ENCODE results near the gene PCCA.
"Not testable (repeated sequence)": the region's sequence is repeated elsewhere in the genome, so short reads cannot be mapped to it uniquely, and the experiment has no call there.

Gene PCCA

DNA sequence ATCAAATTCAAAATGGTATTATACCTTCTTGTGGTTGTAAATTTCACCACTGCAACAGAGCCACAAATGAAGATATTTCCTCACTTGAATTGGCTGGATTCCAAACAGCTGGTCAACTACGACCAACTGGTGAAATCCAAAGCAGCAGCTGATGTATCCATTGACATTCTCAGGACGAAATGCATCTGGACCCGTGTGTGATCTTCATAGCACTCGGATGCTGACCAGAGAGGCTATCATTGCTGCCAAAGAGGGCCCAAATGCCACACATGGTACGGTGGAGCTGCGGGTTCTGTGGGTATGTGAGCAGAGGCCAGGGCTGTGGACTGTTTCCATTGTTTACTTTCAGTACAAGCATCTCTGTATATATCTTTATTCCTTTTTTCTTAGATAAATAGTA lies 25.6 kb upstream of the PCCA start:
- no peak for DNase-seq (ENCODE audit: low read depth)
- no peak for TF ChIP-seq CTCF (IDR thresholded peaks at IDR 0.05; ENCODE audit: low read depth, low read length, missing control alignments)
- H3K4me3 ChIP-seq (ENCODE audit: low read depth, low read length) = no peak overlapping the region

DNA sequence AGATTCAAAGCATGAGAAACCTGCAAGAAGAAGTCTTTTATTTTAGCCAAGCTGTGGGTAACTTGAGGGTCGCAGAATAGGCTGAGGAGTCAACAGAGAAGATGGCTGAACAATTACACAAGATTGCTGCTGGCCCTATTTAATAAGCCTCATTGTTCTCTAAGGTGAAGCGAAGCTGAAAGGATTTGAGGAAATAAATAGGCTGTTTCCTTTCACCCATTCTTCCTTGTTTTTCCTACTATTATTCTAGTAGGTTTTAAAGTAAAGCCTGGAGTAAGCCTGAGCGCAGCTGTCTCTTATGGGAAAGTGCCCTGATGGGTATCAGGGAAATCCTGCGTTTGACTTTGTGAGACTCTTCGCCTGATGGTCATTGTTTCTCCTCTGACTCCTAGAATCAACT lies 25.0 kb upstream of the PCCA start:
- DNase-seq (ENCODE audit: low read depth) = no peak
- no peak overlapping the region for H3K4me3 ChIP-seq (ENCODE audit: low read depth, low read length)
- no peak for TF ChIP-seq CTCF (IDR thresholded peaks at IDR 0.05; ENCODE audit: low read depth, low read length, missing control alignments)

GRCh38 chr13:100068133-100068931 lies 20.6 kb upstream of the PCCA start:
- no peak for TF ChIP-seq CTCF (IDR thresholded peaks at IDR 0.05; ENCODE audit: low read depth, low read length, missing control alignments)
- H3K4me3 ChIP-seq (ENCODE audit: low read depth, low read length) = no peak overlapping the region
- no peak for DNase-seq (ENCODE audit: low read depth)

DNA sequence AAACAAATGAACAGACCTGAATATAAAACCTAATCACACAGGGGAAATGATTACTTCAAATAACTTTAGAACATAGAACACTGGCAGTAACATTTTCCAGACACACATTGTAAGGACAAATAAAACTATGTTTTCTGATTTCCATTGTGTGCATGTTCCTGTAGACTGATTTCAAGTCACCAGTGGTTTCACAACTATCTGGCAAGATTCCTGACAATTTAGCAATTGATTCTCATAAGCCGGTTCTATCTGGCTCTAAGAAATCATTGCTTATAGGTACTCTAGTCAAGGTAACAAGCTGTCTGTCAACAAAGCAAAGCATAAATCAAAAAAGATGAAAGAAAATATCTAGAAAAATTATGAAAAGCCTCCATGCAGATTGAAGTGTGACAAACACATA lies 19.6 kb upstream of the PCCA start:
- no peak for TF ChIP-seq CTCF (IDR thresholded peaks at IDR 0.05; ENCODE audit: low read depth, low read length, missing control alignments)
- DNase-seq (ENCODE audit: low read depth) = no peak
- no peak overlapping the region for H3K4me3 ChIP-seq (ENCODE audit: low read depth, low read length)

DNA sequence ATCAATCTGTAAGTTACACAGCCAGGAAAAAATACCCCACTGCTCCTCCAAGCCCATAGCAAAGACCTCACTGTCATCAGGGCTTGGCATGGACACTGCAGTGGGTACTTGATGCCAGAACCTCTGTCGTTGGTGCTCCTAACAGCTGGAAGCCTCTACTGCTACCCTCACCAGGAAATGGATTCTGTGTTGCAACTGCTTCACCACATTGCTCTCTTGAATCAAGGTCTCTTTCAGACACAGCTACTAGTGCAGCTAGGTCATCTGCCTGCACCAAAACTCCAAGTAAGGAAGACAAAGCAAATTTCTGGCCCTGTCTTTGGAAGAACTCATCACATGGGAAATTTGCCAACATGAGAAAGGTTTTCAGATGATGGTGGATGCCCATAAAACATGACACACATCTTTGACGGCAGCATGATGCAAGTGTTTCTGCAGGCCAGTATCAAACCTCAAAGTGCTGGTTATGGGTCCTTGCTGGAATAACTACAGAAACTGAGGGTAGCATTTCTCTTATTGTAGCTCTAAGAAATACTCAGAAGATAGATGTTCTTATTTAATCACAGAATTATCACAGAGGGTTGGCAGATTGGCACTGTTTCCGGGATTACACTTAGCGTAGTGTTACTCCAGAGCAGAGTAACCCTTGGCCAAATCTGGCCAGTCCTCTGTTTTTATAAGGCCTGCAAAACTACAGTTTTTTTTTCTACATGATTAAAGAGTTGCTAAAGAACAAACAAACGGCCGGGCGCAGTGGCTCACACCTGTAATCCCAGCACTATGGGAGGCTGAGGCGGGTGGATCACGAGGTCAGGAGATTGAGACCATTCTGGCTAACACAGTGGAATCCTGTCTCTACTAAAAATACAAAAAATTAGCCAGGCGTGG lies 12.9 kb upstream of the PCCA start:
- TF ChIP-seq CTCF (IDR thresholded peaks at IDR 0.05; ENCODE audit: low read depth, low read length, missing control alignments) = no peak
- no peak for DNase-seq (ENCODE audit: low read depth)
- no peak overlapping the region for H3K4me3 ChIP-seq (ENCODE audit: low read depth, low read length)

GRCh38 chr13:100079003-100079402 lies 9.9 kb upstream of the PCCA start:
- not testable (repeated sequence) for H3K4me3 ChIP-seq (ENCODE audit: low read depth, low read length); DNase-seq (ENCODE audit: low read depth)

DNA sequence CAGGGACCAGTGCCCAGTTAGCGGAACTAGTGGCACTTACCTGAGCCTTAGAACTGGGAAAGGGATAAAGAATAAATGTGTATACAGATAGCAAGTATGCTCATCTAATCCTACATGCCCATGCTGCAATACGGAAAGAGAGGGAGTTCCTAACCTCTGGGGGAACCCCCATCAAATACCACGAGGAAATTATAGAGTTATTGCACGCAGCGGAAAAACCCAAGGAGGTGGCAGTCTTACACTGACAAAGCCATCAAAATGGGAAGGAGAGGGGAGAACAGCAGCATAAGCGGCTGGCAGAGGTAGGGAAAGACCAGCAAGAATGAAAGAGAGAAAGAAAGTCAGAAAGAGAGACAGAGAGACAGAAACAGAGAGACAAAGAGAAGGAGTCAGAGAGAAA lies 5.5 kb upstream of the PCCA start:
- not testable (repeated sequence) for H3K4me3 ChIP-seq (ENCODE audit: low read depth, low read length); DNase-seq (ENCODE audit: low read depth)

GRCh38 chr13:100088273-100088643 lies 635 bp upstream of the PCCA start:
- H3K4me3 ChIP-seq (ENCODE audit: low read depth, low read length) = peak overlapping the region; percentile 86
- no peak for TF ChIP-seq CTCF (IDR thresholded peaks at IDR 0.05; ENCODE audit: low read depth, low read length, missing control alignments)
- no peak for DNase-seq (ENCODE audit: low read depth)

All from GM12864 (cell line).